HG03159 (cell line): ENCODE measurements around the gene OVAAL.
"Not testable (repeated sequence)": the region's sequence is repeated elsewhere in the genome, so short reads cannot be mapped to it uniquely, and the experiment has no call there.

Experiments used
- ATAC-seq: cut with Tn5 transposase; IDR thresholded peaks from one replicate; pipeline ENCODE4 v1.9.1; 2021; ENCODE audit warnings: mild to moderate bottlenecking, moderate library complexity; ENCODE audit not compliant: unreplicated experiment

Gene OVAAL

DNA sequence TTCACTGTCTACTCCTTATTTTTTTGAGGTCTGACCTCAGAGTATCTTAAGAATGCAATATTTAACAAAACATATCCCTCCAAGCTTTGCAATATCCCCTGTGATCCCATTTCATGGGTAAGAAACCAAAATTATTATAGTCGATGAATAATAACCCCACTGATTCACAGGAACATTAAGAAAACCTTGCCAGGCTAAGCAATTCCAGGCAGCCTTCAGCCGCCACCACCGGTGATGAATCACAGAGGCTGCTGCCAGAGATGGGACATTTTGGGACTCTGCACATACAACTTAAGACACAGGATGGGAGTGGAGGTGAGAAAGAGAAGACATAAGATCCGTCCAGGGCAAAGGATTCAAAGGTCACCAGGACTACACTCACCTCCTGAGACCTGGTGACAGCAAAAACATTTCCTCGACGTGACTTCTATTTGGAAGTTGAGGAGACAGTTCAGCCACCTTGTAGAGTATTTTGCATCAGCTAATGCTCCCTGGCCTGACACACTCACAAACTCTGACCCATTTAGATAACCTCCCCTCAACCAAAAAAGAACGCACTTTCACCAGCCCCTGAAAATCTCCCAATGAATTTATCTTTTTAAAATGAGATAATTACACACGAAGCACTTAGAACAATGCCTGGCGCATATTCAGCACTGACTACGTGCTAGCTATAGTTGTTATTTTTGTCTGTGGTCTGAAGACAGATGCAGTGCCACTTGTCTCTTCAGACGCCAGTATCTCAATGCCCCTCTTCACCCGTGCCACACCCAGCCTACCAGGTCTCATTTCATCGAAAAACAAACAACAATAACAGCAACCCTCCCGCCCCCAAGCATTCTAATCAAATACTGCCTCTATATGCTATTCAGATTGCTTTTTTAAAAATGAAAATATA lies 17.8 kb upstream of the OVAAL start:
- ATAC-seq = no peak

DNA sequence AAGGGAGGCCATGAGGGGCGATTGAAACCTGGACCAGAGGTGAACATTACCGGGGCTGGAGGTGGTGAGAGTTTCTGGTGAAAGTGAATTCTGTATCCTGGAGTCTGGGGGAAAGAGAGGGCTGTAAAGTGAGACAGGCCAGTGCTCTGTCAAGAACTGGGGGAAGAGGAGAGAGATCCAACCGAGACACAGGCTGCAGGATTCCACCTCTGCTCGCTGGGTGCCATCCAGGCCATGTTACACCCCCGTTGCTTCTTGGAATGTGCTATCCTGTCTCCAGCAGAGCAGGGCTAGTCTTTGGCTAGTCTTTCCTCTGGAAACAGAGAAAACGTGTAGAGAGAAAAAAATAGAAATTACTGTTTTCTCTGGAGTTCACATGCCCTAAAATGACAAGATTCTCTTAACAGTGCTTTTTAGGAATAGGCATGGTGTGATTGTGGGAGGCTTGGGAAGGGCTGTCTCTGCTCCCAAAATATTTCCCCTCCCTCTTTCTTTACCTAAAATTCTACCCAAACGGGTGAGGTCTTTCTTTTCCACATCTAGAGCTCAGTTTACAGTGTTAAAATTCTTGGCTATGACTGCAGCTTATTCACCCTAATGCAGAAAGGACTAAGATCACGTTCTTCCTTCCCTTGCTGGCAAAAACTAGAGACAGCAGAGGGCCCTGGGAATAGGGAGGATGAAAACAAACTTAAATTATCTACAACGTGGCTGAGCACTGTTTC lies 16.5 kb upstream of the OVAAL start:
- no peak for ATAC-seq

DNA sequence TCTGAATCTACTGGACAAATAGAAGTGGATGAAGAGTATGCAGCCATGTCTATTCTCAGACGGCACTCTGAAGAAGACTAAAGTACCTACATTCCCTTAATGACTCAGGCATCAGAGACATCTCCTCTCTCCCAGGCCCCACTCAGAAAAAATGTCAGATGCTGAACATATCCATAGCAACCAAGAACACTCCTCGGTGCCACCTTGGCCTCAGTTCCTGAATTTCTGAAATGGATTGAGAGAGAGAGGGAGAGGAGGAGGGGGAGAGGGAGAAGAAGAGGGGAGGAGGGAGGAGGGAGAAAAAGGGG lies 16.0 kb upstream of the OVAAL start:
- ATAC-seq = no peak

DNA sequence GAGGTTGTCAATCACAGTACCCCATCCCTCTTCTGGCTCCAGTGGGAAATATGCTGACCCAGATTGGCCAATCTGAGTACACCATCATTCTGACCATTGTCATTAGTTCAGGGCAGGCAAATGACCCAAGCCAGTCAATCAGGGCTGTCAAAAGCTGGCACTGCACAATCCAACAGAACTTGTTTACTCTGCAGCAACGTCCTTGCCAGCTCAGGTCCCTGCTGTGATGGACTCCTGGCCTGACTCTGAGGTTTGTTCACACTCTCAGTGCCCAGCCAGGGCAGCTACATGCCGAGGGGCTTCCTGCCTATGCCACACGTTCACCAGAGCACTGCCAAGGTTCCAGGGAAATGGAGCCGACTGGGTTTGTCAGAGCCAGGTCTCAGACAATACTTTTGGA lies 14.7 kb upstream of the OVAAL start:
- ATAC-seq = no peak

DNA sequence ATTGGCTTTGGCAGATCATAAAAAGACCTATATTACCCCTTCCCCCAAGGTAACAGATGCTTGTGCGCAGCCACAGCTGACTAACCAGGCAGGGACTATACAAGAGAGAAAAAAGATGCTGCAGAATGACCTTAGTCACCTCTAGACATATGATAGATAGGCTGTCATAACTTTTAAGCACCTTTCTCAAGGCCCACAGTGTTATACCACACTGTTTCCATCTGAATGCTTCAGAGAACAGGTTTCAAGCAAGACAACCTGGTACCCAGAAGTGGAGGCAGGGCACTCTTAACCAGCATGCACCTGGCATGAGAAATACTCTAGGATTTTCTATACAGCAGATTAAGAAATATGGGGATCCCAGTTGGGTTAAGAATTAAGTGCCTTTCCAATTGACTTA lies 12.8 kb upstream of the OVAAL start:
- no peak for ATAC-seq

DNA sequence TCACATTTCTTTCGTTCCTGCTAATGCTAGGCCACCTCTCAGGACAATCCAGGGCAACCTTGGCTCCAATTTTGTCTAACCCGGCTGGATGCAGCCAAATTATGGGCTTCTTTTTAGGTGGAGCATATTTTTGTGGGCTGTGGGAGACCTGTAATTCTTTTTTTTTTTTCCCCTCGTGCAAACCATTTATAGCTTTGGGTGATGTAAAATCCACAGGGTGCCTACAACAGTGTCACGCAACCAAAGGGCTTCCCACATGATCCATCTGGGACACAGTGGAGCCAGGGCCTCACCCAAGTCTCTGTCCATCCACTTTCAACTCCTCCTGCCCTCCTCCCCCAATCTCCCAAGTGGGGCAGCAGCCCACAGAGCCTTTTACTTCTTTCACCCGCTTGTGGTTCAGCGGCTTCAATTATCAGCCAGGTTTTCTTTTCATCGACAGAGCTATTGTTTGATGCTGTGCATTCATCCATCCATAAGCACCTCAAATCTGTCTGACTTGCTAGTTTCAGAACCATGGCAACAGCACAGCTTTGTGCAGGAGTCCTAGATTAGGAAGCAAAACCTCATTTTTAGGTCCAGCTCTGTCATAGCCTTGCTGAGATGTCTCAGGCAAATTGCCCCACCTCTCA lies 10.0 kb upstream of the OVAAL start:
- no peak for ATAC-seq

DNA sequence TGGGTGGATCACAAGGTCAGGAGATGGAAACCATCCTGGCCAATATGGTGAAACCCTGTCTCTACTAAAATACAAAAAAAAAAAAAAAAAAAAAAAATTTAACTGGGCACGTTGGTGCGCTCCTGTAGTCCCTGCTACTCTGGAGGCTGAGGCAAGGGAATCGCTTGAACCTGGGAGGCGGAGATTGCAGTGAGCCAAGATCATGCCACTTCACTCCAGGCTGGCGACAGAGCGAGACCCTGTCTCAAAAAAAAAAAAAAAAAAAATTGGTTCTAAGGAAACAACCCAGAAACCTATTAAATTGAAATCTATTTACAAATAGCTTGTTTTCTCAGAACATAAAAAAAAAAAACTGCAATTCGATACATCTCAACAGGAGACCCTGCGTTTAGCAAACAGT lies 9.0 kb upstream of the OVAAL start:
- ATAC-seq = not testable (repeated sequence)

DNA sequence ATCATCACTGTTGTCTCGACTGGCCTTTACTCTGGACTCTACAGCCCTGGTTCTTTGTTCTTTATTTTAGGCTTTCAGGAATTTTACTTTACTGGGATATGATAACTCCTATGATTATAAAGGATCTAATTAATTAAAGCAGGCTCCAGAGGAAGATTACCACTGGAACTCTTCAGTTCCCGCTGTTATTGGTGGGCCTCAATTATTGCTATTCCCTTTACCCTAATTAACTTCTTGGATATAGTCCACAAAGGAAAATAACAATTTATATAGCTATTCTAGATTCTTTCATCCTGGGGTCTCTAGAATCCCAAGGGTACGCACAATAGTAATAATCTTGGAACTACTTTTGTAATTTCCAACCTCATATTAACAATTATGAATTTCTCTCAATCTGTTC lies 8.5 kb upstream of the OVAAL start:
- ATAC-seq = no peak

DNA sequence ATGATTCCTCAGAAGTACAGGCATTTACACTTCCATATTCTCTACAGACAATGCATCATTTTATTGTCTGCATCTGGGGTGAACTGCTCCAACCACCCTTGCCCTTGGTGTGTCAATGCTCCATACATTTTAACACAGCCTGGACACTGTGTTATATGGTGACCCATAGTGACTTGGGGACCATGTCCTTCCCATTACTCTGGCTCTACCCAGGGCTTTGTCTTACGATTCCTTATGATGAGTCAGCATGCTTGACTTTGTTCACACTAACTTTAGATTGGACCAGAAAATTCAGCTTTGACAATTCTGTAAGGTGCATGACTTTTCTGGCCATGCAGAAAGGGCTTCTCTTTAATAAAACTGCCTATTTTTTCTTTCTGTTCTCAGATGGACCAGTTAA lies 6.8 kb upstream of the OVAAL start:
- ATAC-seq = no peak

DNA sequence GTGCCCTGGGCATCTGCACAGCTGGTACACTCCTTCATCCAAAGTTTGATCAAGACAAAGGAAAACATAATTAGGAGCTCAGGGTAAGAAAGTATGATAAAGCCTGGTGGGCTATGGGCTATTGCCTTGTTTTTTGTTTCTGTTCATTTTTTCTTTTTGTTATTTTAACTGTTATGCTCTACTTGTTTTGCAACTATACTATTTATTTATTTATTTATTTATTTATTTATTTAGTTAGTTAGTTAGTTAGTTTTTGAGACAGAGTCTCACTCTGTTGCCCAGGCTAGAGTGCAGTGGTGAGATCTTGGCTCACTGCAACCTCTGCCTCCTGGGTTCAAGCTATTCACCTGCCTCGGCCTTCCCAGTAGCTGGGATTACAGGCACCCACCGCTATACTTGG lies 5.7 kb upstream of the OVAAL start:
- not testable (repeated sequence) for ATAC-seq

DNA sequence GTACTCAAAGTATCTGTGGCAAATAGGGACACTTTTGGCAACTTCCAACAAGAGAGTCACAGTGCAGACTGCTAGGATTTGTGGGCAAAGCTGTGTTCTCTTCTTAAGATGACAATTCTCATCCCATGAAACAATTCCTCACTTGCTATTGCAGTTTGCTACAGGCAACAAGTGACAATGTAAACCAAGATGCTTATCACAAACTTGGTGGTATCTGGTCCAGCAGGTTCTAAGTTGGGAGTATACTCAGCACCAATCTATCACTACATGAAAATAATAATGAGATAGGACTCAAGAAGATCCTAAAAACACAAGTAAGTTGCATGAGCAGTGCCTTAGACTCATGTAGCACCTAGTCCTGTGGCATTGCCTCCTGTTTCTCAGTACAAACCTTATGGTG lies 3.4 kb upstream of the OVAAL start:
- ATAC-seq = no peak

DNA sequence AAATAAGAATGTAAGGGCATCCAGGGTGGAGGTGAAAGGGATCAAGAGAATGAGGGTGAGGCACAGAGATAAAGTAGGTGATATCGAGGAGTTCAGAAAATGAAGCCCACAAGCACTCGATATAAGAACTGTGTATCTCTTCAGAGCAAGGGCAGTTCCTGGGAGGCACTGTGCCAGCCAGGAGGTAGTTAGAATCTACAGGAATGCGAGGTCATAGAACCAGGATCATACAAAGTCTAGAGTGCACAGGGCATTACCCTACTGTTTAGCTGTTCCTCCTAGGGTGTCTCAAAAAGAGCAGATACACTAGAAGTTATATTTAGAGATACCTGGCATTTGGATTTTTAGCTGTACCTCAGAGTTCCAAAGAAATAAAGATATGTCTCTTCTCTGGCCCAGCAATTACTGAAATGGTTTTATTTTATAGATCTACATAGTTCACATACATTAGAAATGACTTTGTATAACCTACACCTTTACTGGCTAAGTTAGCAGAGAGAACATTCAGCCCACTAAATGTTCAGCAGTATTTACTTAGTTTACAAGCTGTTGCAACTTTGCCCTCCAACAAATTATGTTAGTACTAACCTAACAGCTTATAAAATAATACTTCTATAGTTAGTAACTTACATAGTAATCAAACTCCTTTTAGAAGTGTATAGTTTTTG lies 1.6 kb downstream of the OVAAL start:
- no peak for ATAC-seq

DNA sequence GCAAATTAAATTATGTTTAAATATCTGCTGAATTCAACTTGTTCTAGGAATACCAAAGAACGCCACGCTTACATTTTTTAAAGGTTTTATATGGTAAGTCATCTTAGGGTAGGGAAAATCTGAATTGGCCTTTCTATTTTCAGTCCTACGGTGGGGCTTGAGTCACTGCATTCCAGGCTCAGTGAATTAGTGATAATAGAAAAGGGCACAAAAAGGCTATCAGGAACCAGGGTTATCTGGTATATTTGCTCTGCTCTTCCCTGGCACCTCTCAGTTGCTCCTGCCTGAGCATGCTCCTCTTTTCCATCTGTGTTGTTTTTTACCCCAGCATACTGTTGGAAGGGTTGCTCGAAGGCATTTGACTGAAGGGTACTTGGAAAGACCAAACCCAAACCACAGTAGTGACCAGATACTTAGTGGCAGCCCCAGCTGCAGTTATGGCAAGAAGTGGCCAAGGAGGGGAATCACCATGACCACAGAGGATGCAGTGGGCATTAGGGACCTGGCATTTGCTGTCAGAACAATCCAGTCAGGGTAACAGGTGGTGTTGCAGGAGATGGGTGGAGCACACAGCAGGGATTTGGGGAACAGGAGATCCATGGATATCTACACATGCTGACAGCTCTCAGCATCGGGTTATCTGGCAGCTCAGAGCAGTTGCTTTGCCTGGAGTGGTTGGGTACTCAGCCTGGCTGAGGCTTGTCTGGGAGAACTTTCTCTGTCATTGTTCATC lies 2.3 kb downstream of the OVAAL start:
- ATAC-seq = no peak

DNA sequence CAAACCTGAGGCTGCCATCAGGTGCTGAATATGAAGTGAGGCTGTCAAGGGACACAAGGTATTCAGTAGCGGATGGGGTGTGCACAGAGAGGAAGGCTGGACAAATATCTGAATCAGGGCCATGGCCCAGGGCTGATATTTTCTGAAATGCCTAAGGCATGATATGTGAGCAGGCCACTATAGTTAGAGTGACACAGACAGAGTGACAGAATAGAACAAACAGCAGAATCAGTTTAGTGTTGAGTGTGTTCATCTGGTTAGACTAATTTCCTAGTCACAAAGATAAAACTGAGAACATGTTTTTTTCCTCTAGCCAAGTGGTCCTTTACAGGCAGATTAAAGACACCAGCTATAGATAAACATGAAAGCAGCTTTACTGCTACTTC lies 3.9 kb downstream of the OVAAL start:
- no peak for ATAC-seq

DNA sequence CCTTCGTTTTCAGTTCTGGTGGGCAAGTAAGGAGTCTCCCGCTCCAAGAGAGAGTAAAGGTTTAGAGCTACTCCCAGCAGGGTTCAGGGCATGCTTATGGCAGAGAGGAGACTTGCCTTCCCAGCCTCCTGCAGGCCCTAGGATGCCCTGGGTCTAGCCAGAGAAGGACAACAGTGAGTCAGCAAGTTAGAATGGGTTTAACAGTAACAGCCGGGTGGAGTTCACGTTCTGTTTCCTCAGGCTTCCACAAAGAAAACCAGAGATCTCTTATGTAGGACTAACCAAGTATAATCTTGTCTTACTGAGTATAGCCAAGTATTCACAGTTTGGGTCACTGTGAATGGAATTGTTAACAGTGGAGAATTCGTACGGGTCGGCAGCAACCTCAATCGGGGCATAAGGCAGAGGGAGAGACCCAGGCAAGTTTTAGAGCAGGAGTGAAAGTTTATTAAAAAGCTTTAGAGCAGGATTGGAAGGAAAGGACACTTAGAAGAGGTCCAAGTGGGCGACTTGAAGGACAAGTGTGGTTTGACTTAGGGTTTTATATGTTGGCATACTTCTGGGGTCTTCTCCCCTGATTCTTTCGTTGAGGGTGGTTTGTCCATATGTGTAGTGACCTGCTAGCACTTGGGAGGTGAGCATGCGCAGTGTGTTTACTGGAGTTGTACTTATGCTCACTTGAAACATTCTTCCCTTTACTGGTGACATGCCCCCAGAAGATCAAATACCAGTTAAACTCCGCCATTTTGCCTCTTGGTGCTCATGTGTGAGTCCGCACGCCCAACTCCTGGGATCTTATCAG lies 4.5 kb downstream of the OVAAL start:
- no peak for ATAC-seq

DNA sequence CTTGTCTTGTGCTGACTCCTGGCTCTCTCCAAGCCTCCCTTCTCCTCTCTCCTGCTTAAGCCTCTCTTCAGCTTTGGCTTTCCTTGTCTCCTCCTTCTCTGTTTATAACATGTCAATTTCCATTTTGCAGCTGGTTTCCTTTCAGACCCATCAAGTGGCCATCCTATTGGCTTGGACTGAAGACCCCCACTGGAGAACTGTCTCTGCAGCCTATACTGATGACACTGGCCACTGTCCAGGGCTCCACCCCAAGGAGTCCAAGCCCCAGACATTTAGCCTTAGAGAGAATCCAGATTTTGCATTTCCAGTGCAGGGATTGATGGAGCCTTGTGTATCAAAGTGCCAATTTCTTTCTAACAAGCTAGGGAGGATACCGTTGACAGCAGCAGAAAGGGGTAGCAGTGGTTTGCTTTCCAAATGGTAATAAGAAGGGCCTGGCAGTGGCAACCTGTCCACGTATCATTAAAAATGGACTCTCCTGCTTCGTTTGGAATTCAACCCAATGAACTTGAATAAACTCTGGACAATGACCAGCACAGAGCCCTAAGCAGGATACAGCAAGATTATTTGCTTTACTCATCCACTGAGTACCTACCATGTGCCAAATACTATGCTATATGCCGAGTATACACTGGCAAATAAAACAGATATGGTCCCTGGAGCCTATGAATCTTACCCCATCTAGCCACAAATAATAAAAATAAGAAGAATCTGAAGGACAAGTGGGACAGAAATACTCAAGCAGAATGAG lies 6.5 kb downstream of the OVAAL start:
- ATAC-seq = no peak

DNA sequence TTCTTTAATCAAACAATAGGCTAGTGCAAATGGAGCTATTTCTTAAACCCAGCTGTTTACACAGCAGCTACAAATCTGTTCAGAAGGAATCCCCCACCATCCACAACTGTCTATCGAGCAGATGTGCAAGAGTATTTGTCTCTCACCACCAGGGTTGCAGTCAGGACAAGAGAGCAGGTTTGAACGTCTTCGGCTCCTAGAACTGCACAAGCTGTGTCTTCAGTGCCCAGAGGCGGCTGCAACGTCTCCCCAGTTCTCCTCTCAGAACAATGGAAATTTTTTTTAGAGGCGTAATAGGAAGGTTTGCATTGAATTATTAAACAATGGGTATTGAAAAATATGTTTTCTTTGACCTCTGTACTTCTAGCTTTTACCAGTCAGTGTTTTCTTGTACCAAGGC lies 7.3 kb downstream of the OVAAL start:
- no peak for ATAC-seq

DNA sequence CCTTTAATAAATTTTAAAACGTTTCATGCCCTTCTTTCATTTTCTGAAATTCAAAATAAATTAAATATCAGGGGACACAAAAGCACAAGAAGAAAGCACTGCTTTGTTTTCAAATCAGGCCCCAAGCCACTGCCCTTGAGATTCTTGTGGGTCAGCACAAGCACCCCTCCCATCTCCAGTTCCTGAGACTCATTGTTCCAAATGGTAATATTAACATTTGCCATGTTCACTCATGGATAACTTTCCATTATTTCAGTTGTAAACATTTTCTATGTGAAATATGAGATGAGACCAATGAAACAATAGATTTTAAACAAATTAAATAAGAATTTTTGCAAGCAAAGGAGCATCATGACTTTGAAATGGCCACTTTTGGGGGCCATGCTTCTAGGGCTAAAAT lies 7.7 kb downstream of the OVAAL start:
- ATAC-seq = no peak

DNA sequence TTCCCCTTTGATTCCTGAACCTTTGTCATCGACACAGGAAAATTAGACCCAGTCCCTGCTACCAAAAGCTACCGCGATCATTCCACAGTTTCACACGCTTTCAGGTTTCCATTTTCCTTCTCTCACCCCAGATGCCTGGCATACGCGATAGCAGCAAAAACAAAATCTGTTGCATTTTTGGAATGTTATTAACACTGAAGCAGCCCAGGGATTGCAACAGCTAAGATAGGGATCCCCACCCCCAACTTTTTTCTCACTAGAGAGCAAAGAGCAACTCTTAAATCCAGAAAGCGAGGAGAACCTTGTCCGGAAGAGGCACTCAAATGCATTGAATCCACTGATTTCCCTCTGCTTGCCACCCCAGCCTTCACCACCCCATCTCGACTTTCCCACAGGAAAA lies 8.9 kb downstream of the OVAAL start:
- no peak for ATAC-seq
